Esophagus muscularis mucosa (tissue), 4 donors: Measurements from ENCODE around the gene SCNN1B.

Experiments used
- CTCF ChIP-seq, 3 experiments: fragments of 200-600 bp in 2 of 3; fragments of 450-650 bp in 1 of 3; sonication (generic) in 2 of 3; IDR thresholded peaks; one replicate each; pipeline ENCODE4 v1.5.1; 2017 to 2019; ENCODE audit warnings: antibody characterized with exemption in 3 of 3, mild to moderate bottlenecking in 2 of 3, moderate library complexity in 1 of 3
- EP300 ChIP-seq: sonication (generic); formaldehyde crosslinking; IDR thresholded peaks from one replicate; pipeline ENCODE4 v1.6.1; 2017; ENCODE audit warnings: antibody characterized with exemption
- POLR2A ChIP-seq: fragments of 450-650 bp; IDR thresholded peaks from one replicate; pipeline ENCODE4 v1.6.1; 2017; ENCODE audit warnings: antibody characterized with exemption, moderate library complexity, mild to moderate bottlenecking, low read depth

- TF ChIP-seq CTCF (IDR thresholded peaks at IDR 0.05) (no peak), POLR2A (no peak), EP300 (no peak)
These were observed 28.1 kb downstream of the SCNN1B start for GRCh38 chr16:23330161-23330560.
